Ovary (tissue), 9 donors: ENCODE results near the gene NFATC3. TPM values are rescaled to one million over a fixed set of nuclear protein-coding genes. Genes with fewer than 3 reads are reported as not detected.
"Not testable (repeated sequence)": the region's sequence is repeated elsewhere in the genome, so short reads cannot be mapped to it uniquely, and the experiment has no call there.

Source experiments
- DNase-seq, 5 donors: peaks; one replicate each; pipeline ENCODE4 v3.0.0-alpha.2; 2019 to 2020
- H3K27ac ChIP-seq, 2 donors: fragments of 200-600 bp; one replicate each; pipeline versions ENCODE4 v1.5.1 to v1.8.0; 2019 to 2022
- H3K27me3 ChIP-seq: fragments of 200-600 bp; one replicate; pipeline ENCODE4 v1.8.0; 2022
- H3K36me3 ChIP-seq: fragments of 200-600 bp; sonication (generic); one replicate; pipeline ENCODE4 v1.5.1; 2019
- H3K4me1 ChIP-seq: one replicate; pipeline ENCODE4 v1.8.1; 2013; ENCODE audit warnings: mild to moderate bottlenecking, moderate library complexity; ENCODE audit not compliant: insufficient read depth
- H3K4me3 ChIP-seq: fragments of 200-600 bp; sonication (generic); one replicate; pipeline ENCODE4 v1.5.1; 2017
- H3K9me3 ChIP-seq, 2 donors: fragments of 200-600 bp in 1 of 2; sonication (generic) in 1 of 2; one replicate each; pipeline versions ENCODE4 v1.5.1 to v1.8.1; 2013 to 2019; ENCODE audit warnings: mild to moderate bottlenecking in 1 of 2, moderate library complexity in 1 of 2
- EP300 ChIP-seq: sonication (generic); formaldehyde crosslinking; IDR thresholded peaks from one replicate; pipeline ENCODE4 v1.6.1; 2017; ENCODE audit warnings: antibody characterized with exemption
- POLR2A ChIP-seq: fragments of 450-650 bp; IDR thresholded peaks from one replicate; pipeline ENCODE4 v1.6.1; 2017; ENCODE audit warnings: antibody characterized with exemption, mild to moderate bottlenecking, moderate library complexity
- WGBS, 3 donors: extraction: QIAGEN DNeasy Blood & Tissue Kit in 1 of 3; methylation state at CpG; one replicate each; pipeline versions ENCODE4 v1.1.5 to v1.1.7; 2013 to 2017; 5-methylcytosine and 5-hydroxymethylcytosine counted together
- intact Hi-C, 4 donors: fragments of 100-400 bp; cut with DNase I; formaldehyde crosslinking; loops; one replicate each; pipeline versions ENCODE4 v1.11.0 to v1.15.1; 2022 to 2023
- polyA plus RNA-seq, 2 donors: library from polyadenylated mRNA; stranded (reverse); fragments of 200-250 nt in 1 of 2; fragments of 350-450 nt in 1 of 2; fragmentation: Illumina TruSeq in 1 of 2; extraction: RNeasy Lipid Tissue Mini Kit (QIAGEN cat#74804) in 1 of 2; gene quantifications; one replicate each; pipeline ENCODE4 v1.2.3, GENCODE V29; 2013 to 2014
- total RNA-seq, 7 donors: library from RNA; depleted of rRNA in 2 of 7; stranded (reverse); fragments of >200 nt in 2 of 7; fragmentation: NEBNext Ultra II Directional in 3 of 7; extraction: Animal tissue kit (Norgen Biotek cat#: 25700) in 3 of 7; gene quantifications; one replicate each; pipeline versions ENCODE4 v1.1.0 to v1.2.4, GENCODE V29; 2016 to 2023
- TF ChIP-seq, protein P1 (sequence below), 3 donors: fragments of 450-650 bp in 2 of 3; fragments of 200-600 bp in 1 of 3; IDR thresholded peaks; one replicate each; pipeline versions ENCODE4 v1.5.1 to v1.8.0; 2016 to 2022; ENCODE audit warnings: antibody characterized with exemption in 3 of 3, mild to moderate bottlenecking in 1 of 3
- donor health status: DM: no; HTN: no; CAD: no; lungs with moderate emphysema.
- donor health status: DM: no; HTN: no; CAD: no.
- donor health status: Bipolar disorder and iron deficiency.
- donor health status: DM: yes; HTN: yes; CAD: no.
- donor health status: DM: no; HTN: no; CAD: no.
- donor health status: DM: yes; HTN: yes; CAD: no.

The NFATC3 gene
- total and polyA plus RNA-seq, 9 donors: 12.5 to 77.1 (median 43.6) TPM

DNA sequence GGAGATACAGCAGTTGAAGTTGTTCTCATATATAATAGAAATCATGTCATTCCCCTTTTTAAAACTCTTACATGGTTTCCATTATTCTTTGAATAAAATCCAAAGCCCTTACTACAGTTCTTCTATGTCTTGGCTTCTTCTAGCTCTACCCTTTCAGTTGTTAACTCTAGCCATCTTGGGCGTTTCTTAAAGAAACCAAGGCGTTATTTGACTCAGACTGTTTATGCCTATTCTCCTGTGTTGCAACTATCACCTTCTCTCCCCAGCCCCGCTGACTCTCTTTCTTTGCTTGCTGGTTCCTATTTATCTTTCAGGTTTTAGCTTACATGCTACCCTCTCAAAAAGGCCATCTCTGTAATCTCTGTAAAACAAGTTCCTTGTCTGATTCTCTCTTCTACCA is 32.7 kb downstream of the NFATC3 start:
- Histone ChIP-seq H3K27me3 (no peaks in the 10 kb centered on the region), H3K4me3 (no peak overlapping the region), H3K4me1 (no peaks in the 10 kb centered on the region), H3K27ac (no peak overlapping the region), H3K9me3 (no peaks in the 10 kb centered on the region), H3K36me3 (no peaks in the 10 kb centered on the region)
- DNase-seq: no peak
- no peak for TF ChIP-seq EP300
- no peak for TF ChIP-seq POLR2A
- TF ChIP-seq, protein P1, sequence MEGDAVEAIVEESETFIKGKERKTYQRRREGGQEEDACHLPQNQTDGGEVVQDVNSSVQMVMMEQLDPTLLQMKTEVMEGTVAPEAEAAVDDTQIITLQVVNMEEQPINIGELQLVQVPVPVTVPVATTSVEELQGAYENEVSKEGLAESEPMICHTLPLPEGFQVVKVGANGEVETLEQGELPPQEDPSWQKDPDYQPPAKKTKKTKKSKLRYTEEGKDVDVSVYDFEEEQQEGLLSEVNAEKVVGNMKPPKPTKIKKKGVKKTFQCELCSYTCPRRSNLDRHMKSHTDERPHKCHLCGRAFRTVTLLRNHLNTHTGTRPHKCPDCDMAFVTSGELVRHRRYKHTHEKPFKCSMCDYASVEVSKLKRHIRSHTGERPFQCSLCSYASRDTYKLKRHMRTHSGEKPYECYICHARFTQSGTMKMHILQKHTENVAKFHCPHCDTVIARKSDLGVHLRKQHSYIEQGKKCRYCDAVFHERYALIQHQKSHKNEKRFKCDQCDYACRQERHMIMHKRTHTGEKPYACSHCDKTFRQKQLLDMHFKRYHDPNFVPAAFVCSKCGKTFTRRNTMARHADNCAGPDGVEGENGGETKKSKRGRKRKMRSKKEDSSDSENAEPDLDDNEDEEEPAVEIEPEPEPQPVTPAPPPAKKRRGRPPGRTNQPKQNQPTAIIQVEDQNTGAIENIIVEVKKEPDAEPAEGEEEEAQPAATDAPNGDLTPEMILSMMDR (IDR thresholded peaks at IDR 0.05): no peak
- intact Hi-C loops: no loop called here
- 92 to 96% (median 94%) methylated on average over 3 of the region's 3 CpGs for WGBS, 3 donors

DNA sequence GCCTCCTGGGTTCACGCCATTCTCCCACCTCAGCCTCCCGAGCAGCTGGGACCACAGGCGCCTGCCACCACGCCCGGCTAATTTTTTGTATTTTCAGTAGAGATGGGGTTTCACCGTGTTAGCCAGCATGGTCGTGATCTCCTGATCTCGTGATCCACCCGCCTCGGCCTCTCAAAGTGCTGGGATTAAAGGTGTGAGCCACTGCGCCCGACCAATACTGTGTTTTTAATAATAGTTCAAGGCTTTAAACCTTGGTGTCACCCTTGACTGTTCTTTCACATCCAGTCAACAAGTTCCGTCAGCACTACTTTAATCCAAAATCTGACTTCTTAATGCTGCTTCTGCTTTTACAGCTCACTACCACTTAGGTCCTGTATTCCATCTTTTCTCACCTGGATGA is 33.8 kb downstream of the NFATC3 start:
- intact Hi-C loops, DNase-seq: not testable (repeated sequence)
- WGBS, 3 donors: 96 to 97% (median 96%) methylated on average over 13 of the region's 13 CpGs

DNA sequence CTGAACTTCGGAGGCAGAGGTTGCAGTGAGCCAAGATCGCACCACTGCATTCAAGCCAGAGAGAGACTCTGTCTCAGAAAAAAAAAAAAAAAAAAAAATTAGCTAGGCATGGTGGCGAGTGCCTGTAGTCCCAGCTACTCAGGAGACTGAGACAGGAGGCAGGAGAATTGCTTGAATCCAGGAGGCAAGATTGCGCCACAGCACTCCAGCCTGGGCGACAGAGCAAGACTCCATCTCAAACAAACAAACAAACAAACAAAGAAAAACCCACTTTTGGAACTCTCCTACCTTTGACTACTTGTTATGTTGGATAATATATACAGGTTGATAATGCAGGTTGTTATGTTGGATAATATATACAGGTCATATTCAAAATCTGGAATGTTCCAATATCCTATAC is 35.3 kb downstream of the NFATC3 start:
- H3K9me3 ChIP-seq, H3K4me3 ChIP-seq, H3K27me3 ChIP-seq, intact Hi-C loops, H3K27ac ChIP-seq, H3K36me3 ChIP-seq, DNase-seq, H3K4me1 ChIP-seq: not testable (repeated sequence)
- 92 to 97% (median 95%) methylated on average over 5 of the region's 5 CpGs for WGBS, 3 donors

More for the DNA sequence above, 33.8 kb downstream of the NFATC3 start:
- H3K9me3 ChIP-seq, H3K36me3 ChIP-seq, H3K4me3 ChIP-seq, H3K27ac ChIP-seq, H3K4me1 ChIP-seq, H3K27me3 ChIP-seq: not testable (repeated sequence)

DNA sequence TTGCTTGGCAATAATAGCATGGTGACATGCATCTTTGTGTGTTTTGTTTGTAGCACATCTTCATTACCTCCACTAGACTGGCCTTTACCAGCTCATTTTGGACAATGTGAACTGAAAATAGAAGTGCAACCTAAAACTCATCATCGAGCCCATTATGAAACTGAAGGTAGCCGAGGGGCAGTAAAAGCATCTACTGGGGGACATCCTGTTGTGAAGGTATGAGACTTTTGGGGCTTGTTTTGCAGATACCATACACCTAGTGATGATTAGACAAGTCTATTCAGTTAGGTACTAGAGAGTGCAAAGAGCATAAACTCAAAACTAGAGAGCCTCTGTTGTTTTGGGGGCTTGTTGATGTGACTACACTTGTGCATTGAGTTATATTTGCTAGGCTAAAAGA is 41.2 kb downstream of the NFATC3 start:
- DNase-seq: no peak
- H3K4me3 ChIP-seq: no peak overlapping the region
- no peaks in the 10 kb centered on the region for H3K27me3 ChIP-seq
- no peaks in the 10 kb centered on the region for H3K4me1 ChIP-seq
- intact Hi-C loops: no loop called here
- TF ChIP-seq EP300 (no peak), POLR2A (no peak)
- TF ChIP-seq, protein P1 (IDR thresholded peaks at IDR 0.05): no peak
- no peaks in the 10 kb centered on the region for H3K36me3 ChIP-seq
- WGBS, 3 donors: 96 to 98% (median 97%) methylated on average over 2 of the region's 2 CpGs
- no peak overlapping the region for H3K27ac ChIP-seq
- no peaks in the 10 kb centered on the region for H3K9me3 ChIP-seq

DNA sequence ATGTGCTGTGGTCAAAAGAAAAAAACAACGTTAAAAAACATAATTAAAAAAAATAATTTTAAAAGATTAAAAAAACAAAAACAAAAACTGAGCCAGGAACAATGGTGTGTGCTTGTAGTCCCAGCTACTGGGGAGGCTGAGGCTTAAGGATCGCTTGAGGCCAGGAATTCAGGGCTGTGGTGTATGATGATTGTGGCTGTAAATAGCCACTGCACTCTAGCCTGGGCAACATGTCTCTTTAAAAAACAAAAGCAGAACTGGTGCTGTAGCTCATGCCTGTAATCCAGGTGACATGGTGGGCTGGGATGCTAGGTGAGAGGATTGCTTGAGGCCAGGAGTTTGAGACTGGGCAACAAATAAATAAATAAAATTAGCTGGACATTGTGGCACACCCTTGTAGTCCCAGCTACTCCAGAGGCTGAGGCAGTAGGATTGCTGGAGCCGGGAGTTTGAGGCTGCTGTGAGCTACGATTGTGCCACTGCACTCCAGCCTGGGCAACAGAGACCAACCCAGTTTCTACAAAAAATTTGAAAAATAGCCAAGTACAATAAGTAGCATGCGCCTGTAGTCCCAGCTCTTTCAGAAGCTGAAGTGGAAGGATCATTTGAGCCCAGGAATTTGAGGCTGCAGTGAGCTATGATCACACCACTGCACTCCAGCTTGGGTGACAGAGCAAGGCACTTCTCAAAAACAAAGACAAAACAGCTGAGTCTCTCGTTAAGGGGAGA is 43.6 kb downstream of the NFATC3 start:
- Histone ChIP-seq H3K36me3 (no peaks in the 10 kb centered on the region), H3K27ac (no peak overlapping the region), H3K27me3 (no peaks in the 10 kb centered on the region), H3K9me3 (no peaks in the 10 kb centered on the region), H3K4me1 (no peaks in the 10 kb centered on the region), H3K4me3 (no peak overlapping the region)
- no peak for TF ChIP-seq POLR2A
- no peak for TF ChIP-seq EP300
- TF ChIP-seq, protein P1 (IDR thresholded peaks at IDR 0.05): no peak
- WGBS, 3 donors: 65 to 74% (median 70%) methylated on average over 6 of the region's 6 CpGs
- intact Hi-C loops: no loop called here
- no peak for DNase-seq
